ENCODE data around the gene TAF13.

GRCh38 chr1:109061183-109061582 is 14.6 kb downstream of the TAF13 start:
- TF ChIP-seq CTCF (IDR thresholded peaks at IDR 0.05) (no peak), POLR2A (IDR thresholded peaks at IDR 0.05) (no peak), POLR2AphosphoS5 (IDR thresholded peaks at IDR 0.05) (no peak), EP300 (IDR thresholded peaks at IDR 0.05) (no peak)
